HepG2 (cell line): ENCODE data around the gene CIAO3. TPM values are rescaled to one million over a fixed set of nuclear protein-coding genes. Genes with fewer than 3 reads are reported as not detected.

ENCODE experiments used
- HMGA1 ChIP-seq: sonication (generic); formaldehyde crosslinking; conservative IDR thresholded peaks from 2 replicates; pipeline ENCODE4 v1.4.0; 2020; ENCODE audit warnings: missing genetic modification reagents
- HNRNPH1 ChIP-seq: fragments of 200-400 bp; formaldehyde crosslinking; optimal IDR thresholded peaks from 2 replicates; pipeline ENCODE3; 2017; ENCODE audit warnings: mild to moderate bottlenecking, low read depth, low read length
- IRF2 ChIP-seq: IDR thresholded peaks from 2 replicates; pipeline ENCODE4 v1.6.1; 2018; ENCODE audit warnings: missing genetic modification reagents, missing compliant biosample characterization
- JARID2 ChIP-seq: sonication (generic); formaldehyde crosslinking; IDR thresholded peaks from 2 replicates; pipeline ENCODE4 v1.8.1; 2023; ENCODE audit warnings: missing genetic modification reagents, inconsistent platforms; ENCODE audit not compliant: insufficient replicate concordance
- KAT8 ChIP-seq: IDR thresholded peaks from 2 replicates; pipeline ENCODE4 v1.6.1; 2016; ENCODE audit warnings: missing genetic modification reagents, missing compliant biosample characterization
- NR0B2 ChIP-seq: sonication (generic); formaldehyde crosslinking; IDR thresholded peaks from 2 replicates; pipeline ENCODE4 v1.4.0; 2020; ENCODE audit warnings: mild to moderate bottlenecking, missing genetic modification reagents
- POLR2A ChIP-seq, 2 experiments: IDR thresholded peaks; 2 replicates each; pipeline ENCODE4 v1.6.1; 2011; ENCODE audit warnings: low read depth in 2 of 2, low read length in 2 of 2, mild to moderate bottlenecking in 1 of 2, moderate library complexity in 1 of 2; ENCODE audit not compliant: insufficient read depth in 1 of 2
- RAD21 ChIP-seq: fragments of 450-650 bp; formaldehyde crosslinking; IDR thresholded peaks from 2 replicates; pipeline ENCODE4 v1.5.0; 2020; ENCODE audit warnings: mild to moderate bottlenecking
- RNF2 ChIP-seq: fragments of 450-650 bp; conservative IDR thresholded peaks from 2 replicates; pipeline ENCODE4 v1.6.1; 2016; ENCODE audit warnings: low read depth
- XRCC5 ChIP-seq: fragments of 200-400 bp; formaldehyde crosslinking; optimal IDR thresholded peaks from 2 replicates; pipeline ENCODE3; 2017; ENCODE audit warnings: mild to moderate bottlenecking, low read length
- ZBTB42 ChIP-seq: sonication (generic); formaldehyde crosslinking; IDR thresholded peaks from 2 replicates; pipeline ENCODE4 v1.5.0; 2020; ENCODE audit warnings: mild to moderate bottlenecking, missing genetic modification reagents
- ZNF101 ChIP-seq: sonication (generic); formaldehyde crosslinking; IDR thresholded peaks from 2 replicates; pipeline ENCODE4 v1.4.0; 2020; ENCODE audit warnings: mild to moderate bottlenecking, low read depth, missing genetic modification reagents, borderline replicate concordance
- ZNF234 ChIP-seq: sonication (generic); formaldehyde crosslinking; conservative IDR thresholded peaks from 2 replicates; pipeline ENCODE4 v1.5.1; 2020; ENCODE audit warnings: mild to moderate bottlenecking, missing genetic modification reagents
- ZNF33A ChIP-seq: sonication (generic); formaldehyde crosslinking; IDR thresholded peaks from 2 replicates; pipeline ENCODE4 v1.5.1; 2020; ENCODE audit warnings: missing genetic modification reagents, mild to moderate bottlenecking, moderate library complexity, borderline replicate concordance
- ZNF547 ChIP-seq: sonication (generic); formaldehyde crosslinking; IDR thresholded peaks from 2 replicates; pipeline ENCODE4 v1.5.1; 2020; ENCODE audit warnings: mild to moderate bottlenecking, missing genetic modification reagents
- ZNF598 ChIP-seq: sonication (generic); formaldehyde crosslinking; IDR thresholded peaks from 2 replicates; pipeline ENCODE4 v1.5.1; 2020; ENCODE audit warnings: mild to moderate bottlenecking, missing genetic modification reagents, borderline replicate concordance
- ZNF772 ChIP-seq: sonication (generic); formaldehyde crosslinking; IDR thresholded peaks from 2 replicates; pipeline ENCODE4 v1.5.0; 2020; ENCODE audit warnings: mild to moderate bottlenecking, missing genetic modification reagents
- ZSCAN20 ChIP-seq: sonication (generic); formaldehyde crosslinking; IDR thresholded peaks from 2 replicates; pipeline ENCODE4 v1.4.0; 2020; ENCODE audit warnings: missing genetic modification reagents, mild to moderate bottlenecking, borderline replicate concordance
- polyA plus RNA-seq, 8 experiments: library from polyadenylated mRNA; depleted of rRNA in 3 of 8; stranded (reverse) in 7 of 8; unstranded in 1 of 8; fragments of >200 nt; fragmentation: Illumina TruSeq in 4 of 8; extraction: Trizol in 4 of 8; gene quantifications; 2 replicates each; pipeline versions ENCODE4 v1.2.1 to v1.2.3, GENCODE V29; 2011 to 2016; ENCODE audit warnings: low read depth in 4 of 8, missing spikeins in 1 of 8, mixed read lengths in 1 of 8; ENCODE audit not compliant: insufficient read depth in 1 of 8
- total RNA-seq, 5 experiments: library from RNA; depleted of rRNA; stranded (reverse); fragments of >200 nt; fragmentation: Illumina TruSeq; extraction: Trizol; gene quantifications; 2 replicates each; pipeline ENCODE4 v1.2.3, GENCODE V29; 2016; ENCODE audit warnings: low read depth in 1 of 5
- TF ChIP-seq, protein P1 (sequence below): sonication (generic); formaldehyde crosslinking; IDR thresholded peaks from 2 replicates; pipeline ENCODE4 v1.4.0; 2020; ENCODE audit warnings: missing genetic modification reagents
- TF ChIP-seq, protein P2 (sequence below): sonication (generic); formaldehyde crosslinking; IDR thresholded peaks from 2 replicates; pipeline ENCODE4 v1.5.0; 2020; ENCODE audit warnings: missing genetic modification reagents, mild to moderate bottlenecking, borderline replicate concordance
- TF ChIP-seq, protein P3 (sequence below): sonication (generic); formaldehyde crosslinking; IDR thresholded peaks from 2 replicates; pipeline ENCODE4 v1.4.0; 2020; ENCODE audit warnings: missing genetic modification reagents
- TF ChIP-seq, protein P4 (sequence below): sonication (generic); formaldehyde crosslinking; IDR thresholded peaks from 2 replicates; pipeline ENCODE4 v1.4.0; 2020; ENCODE audit warnings: mild to moderate bottlenecking, missing genetic modification reagents

Gene CIAO3
- total and polyA plus RNA-seq, 2 of the 13 experiments (the other 11 are each of a cell fraction or from before 2014, with no cell fraction given): 21.7 to 25.0 TPM

GRCh38 chr16:679814-680624 is 60.8 kb downstream of the CIAO3 start, which contains the start of gene STUB1 (continued):
- no peak for TF ChIP-seq ZNF547 (CRISPR knock-in tag)
- TF ChIP-seq HNRNPH1: no peak
- no peak for TF ChIP-seq JARID2 (CRISPR knock-in tag)
- TF ChIP-seq NR0B2 (CRISPR knock-in tag): no peak
- TF ChIP-seq XRCC5: no peak
- TF ChIP-seq ZNF33A (CRISPR knock-in tag): no peak
- no peak for TF ChIP-seq HMGA1
- TF ChIP-seq, protein P1, sequence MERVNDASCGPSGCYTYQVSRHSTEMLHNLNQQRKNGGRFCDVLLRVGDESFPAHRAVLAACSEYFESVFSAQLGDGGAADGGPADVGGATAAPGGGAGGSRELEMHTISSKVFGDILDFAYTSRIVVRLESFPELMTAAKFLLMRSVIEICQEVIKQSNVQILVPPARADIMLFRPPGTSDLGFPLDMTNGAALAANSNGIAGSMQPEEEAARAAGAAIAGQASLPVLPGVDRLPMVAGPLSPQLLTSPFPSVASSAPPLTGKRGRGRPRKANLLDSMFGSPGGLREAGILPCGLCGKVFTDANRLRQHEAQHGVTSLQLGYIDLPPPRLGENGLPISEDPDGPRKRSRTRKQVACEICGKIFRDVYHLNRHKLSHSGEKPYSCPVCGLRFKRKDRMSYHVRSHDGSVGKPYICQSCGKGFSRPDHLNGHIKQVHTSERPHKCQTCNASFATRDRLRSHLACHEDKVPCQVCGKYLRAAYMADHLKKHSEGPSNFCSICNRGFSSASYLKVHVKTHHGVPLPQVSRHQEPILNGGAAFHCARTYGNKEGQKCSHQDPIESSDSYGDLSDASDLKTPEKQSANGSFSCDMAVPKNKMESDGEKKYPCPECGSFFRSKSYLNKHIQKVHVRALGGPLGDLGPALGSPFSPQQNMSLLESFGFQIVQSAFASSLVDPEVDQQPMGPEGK (CRISPR knock-in tag): peak; percentile 74
- TF ChIP-seq RNF2: no peak
- TF ChIP-seq ZSCAN20 (CRISPR knock-in tag): no peak
- TF ChIP-seq, protein P2, sequence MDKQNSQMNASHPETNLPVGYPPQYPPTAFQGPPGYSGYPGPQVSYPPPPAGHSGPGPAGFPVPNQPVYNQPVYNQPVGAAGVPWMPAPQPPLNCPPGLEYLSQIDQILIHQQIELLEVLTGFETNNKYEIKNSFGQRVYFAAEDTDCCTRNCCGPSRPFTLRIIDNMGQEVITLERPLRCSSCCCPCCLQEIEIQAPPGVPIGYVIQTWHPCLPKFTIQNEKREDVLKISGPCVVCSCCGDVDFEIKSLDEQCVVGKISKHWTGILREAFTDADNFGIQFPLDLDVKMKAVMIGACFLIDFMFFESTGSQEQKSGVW (CRISPR knock-in tag): no peak
- TF ChIP-seq ZNF598 (CRISPR knock-in tag): no peak
- no peak for TF ChIP-seq ZBTB42
- TF ChIP-seq, protein P3, sequence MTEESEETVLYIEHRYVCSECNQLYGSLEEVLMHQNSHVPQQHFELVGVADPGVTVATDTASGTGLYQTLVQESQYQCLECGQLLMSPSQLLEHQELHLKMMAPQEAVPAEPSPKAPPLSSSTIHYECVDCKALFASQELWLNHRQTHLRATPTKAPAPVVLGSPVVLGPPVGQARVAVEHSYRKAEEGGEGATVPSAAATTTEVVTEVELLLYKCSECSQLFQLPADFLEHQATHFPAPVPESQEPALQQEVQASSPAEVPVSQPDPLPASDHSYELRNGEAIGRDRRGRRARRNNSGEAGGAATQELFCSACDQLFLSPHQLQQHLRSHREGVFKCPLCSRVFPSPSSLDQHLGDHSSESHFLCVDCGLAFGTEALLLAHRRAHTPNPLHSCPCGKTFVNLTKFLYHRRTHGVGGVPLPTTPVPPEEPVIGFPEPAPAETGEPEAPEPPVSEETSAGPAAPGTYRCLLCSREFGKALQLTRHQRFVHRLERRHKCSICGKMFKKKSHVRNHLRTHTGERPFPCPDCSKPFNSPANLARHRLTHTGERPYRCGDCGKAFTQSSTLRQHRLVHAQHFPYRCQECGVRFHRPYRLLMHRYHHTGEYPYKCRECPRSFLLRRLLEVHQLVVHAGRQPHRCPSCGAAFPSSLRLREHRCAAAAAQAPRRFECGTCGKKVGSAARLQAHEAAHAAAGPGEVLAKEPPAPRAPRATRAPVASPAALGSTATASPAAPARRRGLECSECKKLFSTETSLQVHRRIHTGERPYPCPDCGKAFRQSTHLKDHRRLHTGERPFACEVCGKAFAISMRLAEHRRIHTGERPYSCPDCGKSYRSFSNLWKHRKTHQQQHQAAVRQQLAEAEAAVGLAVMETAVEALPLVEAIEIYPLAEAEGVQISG (CRISPR knock-in tag): peak; percentile 85
- TF ChIP-seq KAT8 (CRISPR knock-in tag): no peak
- TF ChIP-seq, protein P4, sequence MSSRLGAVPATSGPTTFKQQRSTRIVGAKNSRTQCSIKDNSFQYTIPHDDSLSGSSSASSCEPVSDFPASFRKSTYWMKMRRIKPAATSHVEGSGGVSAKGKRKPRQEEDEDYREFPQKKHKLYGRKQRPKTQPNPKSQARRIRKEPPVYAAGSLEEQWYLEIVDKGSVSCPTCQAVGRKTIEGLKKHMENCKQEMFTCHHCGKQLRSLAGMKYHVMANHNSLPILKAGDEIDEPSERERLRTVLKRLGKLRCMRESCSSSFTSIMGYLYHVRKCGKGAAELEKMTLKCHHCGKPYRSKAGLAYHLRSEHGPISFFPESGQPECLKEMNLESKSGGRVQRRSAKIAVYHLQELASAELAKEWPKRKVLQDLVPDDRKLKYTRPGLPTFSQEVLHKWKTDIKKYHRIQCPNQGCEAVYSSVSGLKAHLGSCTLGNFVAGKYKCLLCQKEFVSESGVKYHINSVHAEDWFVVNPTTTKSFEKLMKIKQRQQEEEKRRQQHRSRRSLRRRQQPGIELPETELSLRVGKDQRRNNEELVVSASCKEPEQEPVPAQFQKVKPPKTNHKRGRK: no peak
- no peak; the same call in 1 of the 2 replicates for TF ChIP-seq ZNF772 (CRISPR knock-in tag)
- TF ChIP-seq ZNF234 (CRISPR knock-in tag): no peak
- no peak for TF ChIP-seq IRF2
- TF ChIP-seq ZNF101 (CRISPR knock-in tag): no peak
- TF ChIP-seq POLR2A (IDR thresholded peaks at IDR 0.05; ENCODE audit: insufficient read depth in 1 of 2, low read depth in 2 of 2, low read length in 2 of 2): peak; percentile 48 to 73; a peak in 3 of 4 replicates
- peak; percentile 50; the same call in 1 of the 2 replicates for TF ChIP-seq RAD21 (CRISPR knock-in tag)
